NCI-H2196 (cell line): ENCODE data around the gene RNF144B.

Experiments used
- DNase-seq: peaks from one replicate; lab custom pipeline; 2025; ENCODE audit not compliant: unreplicated experiment; lab: John Stamatoyannopoulos, UW

RNF144B gene

DNA sequence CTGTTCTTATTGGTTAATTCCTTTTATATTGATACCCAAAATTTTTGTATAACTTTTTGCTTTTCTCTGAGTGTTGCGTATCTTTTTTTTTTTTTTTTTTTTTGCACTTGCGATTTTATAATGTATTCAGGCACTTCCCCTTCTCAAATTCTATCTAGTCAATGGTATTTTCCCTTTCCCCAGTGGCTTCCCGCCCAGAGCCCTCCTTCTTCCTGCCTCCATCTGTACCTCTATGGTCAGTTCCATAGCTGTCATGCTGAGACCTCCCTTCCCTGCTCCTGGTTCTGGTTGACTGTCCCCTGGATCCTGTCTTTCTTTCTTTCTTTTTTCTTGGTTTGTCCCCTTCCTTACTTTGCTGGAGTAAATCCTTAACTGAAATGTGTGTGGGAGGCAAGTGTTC, 94.7 kb downstream of the RNF144B start:
- no peak for DNase-seq

DNA sequence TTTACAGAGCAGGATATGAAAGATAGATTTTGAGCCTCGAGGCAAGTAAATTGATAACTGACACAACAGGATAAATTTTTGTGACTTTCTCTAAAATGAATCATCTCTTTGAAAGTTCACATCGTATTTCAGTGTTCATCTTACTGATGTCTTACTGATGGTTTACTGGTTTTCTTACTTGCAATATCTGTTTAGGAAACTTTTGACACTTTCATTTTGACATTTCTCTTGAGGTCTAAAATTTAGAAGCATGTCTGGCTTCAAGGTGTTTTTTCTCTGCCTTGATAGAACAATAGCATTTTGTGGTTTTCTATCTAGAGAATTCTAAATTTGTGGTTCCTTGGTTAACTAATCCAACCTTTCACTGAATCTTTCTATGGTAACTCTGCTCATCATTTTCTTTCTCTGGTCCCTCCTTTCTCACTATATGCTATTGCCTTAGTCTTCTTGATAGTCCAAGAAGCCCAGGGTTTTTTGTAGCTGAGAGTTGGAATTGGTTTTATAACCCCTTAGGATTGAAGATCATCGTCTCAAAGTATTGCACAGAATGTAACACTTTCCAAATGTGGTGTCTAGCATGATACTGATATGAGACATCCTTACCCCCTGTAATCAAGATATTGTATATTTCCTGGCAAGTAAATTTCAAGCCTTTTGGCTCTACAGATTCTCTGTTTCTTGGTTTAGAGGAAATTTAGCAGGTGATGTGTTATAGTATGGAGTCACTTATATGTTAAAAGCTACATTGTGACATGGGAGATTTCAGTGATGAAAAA, 98.7 kb downstream of the RNF144B start:
- no peak for DNase-seq

DNA sequence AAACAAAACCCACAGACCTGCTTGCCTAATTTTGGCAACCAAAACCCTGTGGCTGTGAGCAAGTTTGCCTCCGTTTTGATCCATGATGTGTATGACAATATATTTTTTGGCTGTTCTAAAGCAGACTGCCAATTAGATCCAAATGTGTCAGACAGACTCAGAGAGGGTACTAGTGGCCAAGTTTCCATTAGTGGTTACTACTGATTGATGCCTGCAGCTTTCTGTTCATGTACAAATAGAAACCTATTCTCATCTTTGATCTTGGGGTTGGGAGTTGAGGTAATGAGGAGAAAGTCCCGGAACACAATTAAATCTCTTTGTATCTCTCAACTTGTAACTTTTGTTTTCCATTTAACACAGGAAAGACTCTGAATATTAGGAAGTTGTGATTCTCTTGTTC, 100.9 kb downstream of the RNF144B start:
- DNase-seq: no peak

DNA sequence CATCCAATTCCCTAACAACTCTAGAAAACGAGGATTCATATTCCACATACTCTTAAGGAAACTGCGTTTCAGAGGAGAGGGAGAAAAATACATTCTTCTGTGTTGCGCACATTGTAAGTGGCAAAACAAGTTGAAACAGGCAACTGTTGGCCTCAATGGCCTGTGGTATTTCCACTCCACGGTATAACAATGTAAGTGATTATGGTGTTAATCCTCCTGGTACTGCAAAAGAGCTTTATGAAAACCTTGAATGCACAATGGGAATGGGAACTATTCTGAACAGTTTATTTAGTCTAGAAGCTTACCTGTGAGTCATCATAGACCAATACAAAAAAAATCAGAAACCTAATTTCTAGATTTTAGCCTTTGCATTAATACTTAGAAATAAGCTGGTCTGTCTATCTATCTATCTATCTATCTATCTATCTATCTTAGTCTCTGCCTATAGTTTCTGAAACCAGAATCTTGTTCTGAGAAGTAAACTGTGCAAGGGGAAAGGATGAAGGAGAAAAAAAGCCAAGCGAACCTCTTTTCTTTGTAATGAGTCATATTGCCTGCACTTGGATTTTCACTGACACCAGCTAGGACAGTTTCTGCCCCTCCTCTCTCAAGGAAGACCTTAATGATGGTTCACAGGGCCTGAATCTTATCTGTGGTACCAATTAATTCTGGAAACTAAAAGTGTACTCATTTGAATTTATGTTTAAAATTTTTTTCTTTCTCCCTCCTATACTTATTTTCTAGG, 101.5 kb downstream of the RNF144B start:
- DNase-seq: no peak

DNA sequence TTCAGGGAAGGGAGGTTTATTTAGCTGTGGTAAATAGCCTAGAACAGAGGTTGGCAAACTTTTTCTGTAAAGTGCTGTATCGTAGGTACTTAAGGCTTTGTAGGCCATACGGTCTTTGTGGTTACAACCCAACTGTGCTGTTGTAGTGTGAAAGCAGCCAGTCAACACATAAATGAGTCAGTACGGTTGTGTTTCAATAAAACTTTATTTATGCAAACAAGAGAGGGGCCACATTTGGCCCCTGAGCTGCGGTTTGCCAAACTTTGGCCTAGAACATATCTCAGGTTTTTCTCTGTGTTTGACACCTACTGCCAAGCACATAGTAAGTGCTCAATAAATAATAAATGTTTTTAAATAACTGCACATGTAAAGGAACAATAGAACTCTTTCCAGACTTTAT, 102.2 kb downstream of the RNF144B start:
- no peak for DNase-seq

DNA sequence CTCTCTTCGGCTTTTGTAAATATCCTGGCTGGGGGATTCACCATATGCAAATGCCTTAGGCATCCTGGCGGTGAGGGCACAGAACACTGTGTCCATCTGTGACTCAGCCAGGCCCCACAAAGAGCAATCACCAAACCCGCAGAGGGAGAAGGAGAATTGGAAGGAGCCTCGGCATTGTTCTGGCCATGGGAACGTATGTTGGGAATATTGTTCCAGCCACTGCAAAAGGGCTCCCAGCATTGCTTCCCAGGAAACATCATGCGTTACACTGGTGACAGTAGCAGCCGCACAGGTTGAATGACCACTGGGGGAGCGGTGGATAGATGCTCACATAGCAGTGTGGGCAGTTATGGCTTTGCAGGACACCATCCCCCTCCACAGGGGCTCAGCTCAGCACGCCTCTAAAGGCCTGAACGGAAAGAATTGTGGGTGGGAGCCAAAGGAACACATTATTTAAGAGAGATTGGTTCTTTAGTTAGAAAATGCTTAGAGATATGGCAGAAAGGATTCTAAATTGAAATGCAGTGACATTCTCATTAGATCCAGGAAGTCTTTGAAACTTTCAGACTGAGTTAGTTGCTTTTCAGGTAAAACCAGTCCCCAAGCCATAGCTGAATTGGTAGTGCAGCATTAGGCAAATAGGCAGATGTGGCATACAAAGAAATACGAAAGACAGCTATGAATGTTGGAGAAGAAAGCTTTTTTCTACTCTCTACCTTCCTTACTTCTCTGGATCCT, 104.3 kb downstream of the RNF144B start:
- no peak for DNase-seq

DNA sequence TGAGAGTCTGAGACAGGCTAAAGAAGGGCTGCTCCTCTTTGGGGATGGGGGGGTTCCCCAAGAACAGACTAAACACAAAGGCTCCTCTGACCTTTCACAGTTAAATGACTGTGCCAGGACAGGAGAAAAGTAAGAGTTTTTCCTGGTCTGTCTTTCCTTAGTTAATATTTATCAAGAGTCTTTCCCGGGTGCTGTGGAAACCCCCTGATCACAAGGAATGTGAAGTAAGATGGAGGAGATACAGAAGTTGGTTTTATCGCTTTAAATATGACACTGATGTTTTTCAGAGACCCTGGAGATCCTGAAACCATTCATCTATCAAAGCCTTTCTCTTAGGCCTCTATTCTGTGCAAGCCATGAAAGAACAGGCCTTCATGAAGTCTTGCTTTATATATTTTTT, 105.8 kb downstream of the RNF144B start:
- DNase-seq: no peak

DNA sequence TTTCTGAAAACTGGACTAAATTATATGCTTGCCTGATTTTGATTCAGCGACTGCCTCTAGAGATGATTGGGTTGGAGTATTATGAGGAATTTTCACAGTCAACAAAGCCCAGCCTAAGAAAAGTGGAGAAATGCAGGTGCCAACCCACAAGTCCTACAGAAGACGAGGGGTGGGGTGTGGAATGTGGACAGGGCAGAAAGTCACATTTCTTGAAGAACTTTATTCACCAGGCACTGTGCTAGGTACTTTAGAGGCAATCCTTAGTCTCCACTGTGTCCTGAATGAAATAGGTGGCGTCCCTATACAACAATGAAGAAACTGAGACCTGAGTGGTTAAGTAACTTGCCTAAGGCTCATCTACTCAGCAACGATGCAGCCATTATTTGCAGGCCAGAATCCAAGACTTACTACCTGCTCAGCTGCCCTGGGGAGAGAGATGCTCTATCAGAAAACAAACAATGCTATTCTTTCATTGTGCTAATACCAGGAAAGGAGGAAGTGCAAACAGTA, 106.3 kb downstream of the RNF144B start:
- DNase-seq: no peak

DNA sequence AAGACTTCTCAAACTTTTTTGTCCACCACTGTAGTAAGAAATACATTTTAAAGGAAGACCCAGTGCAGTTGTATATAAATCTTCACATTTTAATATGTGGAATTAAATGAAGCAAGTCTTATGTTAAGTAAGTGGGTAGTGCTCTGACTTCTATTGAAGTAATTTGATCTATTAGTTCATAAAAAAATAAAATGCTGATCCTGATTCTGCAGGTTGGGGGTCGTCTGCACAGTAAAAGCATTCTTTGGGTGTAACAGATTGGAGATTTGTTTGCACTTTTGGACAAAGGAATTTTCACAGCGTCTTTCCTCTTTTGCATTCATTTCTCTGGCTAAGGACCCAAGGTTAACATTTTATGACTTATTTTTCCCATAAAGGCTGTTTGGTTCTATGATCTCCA, 106.8 kb downstream of the RNF144B start:
- DNase-seq: no peak

DNA sequence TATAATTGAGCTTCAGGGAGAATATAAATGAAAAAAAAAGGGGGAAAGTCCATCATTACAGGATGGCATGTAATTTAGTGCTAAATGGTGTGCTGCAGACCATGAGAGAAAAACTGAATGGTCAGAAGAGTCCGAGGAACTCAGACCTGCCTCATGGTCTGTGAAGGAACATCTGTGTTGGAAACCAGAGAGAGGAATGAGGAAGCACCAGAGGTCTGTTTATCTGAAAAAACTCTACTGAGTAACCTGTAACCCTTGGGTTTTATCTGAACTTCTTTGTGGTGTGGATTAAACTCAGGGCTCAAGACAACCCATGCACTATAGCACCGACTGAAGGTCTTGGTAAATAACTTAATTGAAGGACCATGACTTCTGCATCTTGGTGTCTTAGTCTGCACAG, 108.1 kb downstream of the RNF144B start:
- no peak for DNase-seq

DNA sequence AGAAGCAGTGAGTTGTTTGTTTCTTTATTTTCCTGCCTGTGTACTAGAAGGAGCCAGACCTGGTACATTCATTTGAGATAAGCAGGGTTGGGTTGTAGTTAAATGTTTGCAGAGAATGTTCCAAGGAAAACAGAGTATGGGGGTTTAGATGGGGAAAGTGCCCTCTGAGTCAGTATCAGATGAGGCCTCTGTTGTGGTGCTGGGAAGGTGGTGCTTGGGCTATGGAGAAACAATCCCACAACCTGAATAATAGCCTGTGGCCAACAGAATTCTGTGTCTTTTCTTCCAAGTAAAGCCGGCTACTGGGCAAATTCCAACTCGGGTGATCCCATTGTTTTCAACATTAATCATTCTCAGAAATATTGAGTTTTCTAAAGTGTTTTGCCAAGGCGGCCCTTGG, 109.3 kb downstream of the RNF144B start:
- DNase-seq: no peak

DNA sequence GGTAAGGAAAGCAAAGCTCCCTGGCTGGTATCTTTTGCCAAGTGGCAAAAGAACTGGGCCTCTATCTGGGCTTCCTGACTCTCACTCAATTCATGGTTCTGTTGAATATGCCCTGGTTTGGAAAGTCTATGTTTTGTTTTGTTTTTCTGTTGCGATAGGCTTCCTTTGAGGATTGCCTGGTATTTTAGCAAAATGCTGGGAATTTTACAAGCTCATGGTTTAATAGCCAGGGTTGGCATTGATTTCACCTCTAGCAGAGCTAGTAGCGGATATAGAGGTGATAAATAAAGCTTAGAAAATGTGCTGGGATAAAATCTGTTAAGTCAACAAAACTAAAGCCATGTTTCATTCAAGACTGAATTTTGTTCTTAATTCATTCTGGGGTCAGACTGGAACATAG, 109.9 kb downstream of the RNF144B start:
- no peak for DNase-seq

DNA sequence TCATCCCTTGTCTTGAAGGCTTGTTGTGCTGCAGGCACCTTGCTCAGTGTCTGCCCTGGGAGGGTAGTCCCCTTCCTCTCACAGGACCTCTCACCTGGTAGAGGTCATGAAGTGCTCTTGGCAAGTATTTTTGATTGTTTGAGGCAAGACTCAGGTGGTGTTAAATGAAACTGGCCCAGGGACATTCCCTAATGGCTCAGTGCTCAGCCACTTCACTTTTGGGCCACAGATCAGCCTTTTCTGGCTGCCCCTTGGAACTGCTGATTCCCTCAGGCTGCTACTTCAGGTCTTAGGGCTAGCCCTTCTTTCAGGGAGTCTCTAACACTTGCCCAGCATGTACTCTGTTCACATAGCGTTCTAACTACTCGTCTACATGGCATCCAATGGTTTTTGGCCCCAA, 111.3 kb downstream of the RNF144B start:
- no peak for DNase-seq

DNA sequence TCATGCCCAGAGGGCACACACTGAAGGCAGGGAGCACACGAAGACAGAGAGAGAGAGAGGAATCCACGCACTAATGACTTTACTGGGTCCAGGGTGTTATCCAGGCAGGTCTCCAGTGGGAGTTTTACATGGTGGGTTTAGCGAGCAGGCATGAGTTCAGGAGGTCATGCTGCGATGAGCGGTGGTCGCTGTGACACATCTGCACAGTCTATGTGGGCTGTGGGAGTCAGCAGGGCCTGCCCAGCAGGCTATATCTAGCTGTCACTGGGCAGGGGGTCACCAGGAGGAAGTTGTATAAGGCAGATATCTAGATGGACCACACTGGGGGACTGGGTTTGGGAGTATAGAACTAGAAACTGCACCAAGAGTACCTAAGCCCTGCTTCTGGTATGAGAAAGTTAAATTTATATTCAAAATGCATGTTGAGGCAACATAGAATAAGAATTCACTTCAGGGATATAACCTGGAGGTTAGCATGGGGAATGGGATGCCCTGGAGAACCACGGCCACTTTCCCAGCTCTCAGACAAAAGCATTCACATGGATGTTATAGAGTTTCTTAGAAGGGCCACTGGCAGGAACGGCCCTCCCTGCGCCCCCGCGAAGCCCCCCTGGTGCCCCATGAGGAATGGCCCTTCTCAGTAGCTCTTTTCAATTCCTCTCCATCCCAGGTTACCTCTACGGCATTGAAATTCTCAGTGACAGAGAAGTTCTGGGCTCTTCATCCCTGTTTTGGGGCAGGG, 113.9 kb downstream of the RNF144B start:
- DNase-seq: no peak

DNA sequence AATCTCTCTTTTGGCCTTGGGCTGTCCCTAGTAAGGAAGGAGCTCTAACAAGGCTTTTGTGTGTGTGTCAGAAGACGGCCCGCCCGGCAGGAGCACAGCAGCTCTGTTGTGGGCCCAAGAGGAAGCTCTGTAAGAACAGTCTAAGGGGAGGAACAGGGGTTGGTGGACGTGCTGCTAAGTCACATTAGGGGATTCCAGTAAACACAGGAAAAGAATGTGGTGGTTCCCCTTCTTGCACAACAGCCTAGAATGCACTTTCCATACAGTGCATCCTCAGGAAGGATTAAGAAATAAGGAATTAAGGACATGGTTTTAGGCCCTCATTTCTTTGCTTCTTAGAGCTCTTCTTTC, 114.5 kb downstream of the RNF144B start:
- DNase-seq: no peak

DNA sequence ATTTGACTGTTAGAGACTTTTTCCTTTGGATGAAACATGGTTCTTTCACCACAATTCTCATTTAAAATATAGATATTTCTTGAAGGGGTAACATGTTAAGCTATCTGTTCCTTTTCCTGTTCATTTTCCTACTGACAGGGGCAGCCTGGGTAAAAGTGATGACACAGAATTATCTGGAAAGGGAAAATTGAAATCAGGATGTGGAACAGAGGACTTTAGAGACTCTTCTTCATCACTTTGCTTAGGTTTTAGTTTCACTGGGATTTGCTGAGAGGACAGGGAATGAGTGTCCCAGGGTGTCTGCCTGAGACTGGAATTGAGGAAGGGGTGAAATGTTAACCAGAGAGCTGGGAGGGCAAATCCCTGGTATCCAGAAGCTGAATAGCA, 116.0 kb downstream of the RNF144B start:
- DNase-seq: no peak

DNA sequence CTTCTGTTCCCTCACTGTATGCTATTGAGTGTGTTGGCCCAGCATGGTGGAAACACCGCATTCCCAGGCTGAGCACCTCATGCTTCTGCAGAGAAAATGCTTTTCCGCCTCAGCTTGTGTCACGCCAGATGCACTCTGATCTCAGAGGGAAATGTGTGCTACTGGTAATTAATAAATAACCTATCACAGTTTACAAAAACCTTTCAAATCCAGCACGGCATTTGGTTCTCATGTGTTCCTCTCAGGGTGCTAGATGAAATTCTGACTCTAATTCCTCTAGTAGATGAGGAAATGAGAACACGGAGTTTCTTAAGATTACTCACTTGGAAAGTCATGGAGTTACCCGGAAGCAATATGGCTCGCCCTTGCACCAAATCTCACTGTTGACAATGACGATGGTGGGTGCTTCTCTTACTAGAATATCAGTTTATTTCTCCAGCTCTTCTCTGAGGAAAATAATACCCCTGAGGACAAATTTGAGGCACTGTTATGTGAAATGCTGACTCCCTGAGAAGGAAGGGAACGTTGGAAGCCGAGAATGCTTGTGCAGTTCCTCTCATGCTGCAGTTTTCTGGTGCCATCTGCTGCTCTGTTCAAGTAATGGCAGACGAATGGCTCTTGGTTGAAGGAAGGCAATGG, 116.6 kb downstream of the RNF144B start:
- peak; percentile 55 for DNase-seq

DNA sequence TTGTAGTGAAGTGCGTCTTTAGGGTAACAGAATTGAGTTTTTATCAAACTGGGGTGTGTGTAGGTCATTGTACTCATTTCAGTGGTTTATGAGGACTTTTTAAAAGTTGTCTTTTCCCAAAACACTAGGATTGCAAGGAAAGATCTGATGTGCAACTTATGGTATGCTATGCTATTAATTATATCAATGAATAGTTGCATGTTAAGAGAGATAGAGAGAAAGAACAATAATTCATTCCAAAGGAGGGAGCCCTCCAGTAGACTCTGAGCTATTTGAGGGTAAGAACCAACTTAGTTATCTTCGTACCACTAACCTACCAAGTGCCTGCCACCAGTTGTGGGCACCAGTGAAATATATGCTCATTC, 117.1 kb downstream of the RNF144B start:
- DNase-seq: no peak

DNA sequence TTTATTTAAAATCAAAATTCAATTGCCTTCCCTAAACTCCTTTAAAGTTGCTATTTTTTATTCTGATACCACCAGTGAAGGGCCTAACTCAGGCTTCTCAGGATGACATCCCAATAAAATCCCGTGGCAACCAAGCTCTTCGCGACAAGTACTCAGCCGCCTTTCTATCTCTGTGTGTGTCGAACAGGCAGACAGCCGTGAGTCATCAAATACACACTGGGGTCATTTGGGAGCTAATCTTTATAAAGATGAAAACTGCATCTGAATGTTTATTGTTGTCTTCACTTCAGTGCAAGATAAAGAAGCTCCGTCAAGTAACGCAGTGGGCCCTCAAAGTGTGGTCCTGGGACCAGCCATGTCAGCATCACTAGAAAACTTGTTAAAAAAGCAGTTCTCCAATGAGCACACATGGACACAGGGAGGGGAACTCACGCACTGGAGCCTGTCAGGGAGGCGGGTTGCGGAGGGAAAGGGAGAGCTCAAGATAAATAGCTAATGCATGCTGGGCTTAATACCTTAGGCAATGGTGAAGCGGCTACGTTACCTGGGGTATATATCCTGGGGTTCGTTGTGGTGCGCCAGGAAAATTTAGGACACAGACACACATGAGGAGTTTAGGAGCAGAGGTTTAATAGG, 119.3 kb downstream of the RNF144B start:
- no peak for DNase-seq

DNA sequence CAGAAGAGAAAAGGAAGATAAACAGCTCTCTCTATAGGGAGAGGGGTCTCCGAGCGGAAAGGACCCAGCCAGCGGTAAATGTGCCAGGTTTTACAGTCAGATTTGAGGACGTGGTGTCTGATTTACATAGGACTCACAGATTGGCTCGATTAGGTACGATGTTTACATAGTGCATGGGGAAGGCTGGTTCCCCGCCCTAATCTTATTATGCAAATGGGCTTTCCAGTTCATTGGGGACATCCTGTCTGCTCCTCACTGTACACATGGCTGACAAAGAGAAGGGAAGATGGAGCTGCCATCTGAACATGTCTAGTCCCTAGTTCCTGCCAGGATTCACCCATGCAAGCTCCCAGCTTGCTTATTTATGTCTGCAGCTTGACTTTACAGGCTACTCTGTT, 119.9 kb downstream of the RNF144B start:
- no peak for DNase-seq
